NOMO-1 treated with dmso at 0.1 percent for 144 hours (cell line): ENCODE results near the gene PGBD1.

Experiments
- DNase-seq: peaks from one replicate; lab custom pipeline; 2025; ENCODE audit not compliant: unreplicated experiment; lab: John Stamatoyannopoulos, UW

PGBD1 gene, protein sequence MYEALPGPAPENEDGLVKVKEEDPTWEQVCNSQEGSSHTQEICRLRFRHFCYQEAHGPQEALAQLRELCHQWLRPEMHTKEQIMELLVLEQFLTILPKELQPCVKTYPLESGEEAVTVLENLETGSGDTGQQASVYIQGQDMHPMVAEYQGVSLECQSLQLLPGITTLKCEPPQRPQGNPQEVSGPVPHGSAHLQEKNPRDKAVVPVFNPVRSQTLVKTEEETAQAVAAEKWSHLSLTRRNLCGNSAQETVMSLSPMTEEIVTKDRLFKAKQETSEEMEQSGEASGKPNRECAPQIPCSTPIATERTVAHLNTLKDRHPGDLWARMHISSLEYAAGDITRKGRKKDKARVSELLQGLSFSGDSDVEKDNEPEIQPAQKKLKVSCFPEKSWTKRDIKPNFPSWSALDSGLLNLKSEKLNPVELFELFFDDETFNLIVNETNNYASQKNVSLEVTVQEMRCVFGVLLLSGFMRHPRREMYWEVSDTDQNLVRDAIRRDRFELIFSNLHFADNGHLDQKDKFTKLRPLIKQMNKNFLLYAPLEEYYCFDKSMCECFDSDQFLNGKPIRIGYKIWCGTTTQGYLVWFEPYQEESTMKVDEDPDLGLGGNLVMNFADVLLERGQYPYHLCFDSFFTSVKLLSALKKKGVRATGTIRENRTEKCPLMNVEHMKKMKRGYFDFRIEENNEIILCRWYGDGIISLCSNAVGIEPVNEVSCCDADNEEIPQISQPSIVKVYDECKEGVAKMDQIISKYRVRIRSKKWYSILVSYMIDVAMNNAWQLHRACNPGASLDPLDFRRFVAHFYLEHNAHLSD

DNA sequence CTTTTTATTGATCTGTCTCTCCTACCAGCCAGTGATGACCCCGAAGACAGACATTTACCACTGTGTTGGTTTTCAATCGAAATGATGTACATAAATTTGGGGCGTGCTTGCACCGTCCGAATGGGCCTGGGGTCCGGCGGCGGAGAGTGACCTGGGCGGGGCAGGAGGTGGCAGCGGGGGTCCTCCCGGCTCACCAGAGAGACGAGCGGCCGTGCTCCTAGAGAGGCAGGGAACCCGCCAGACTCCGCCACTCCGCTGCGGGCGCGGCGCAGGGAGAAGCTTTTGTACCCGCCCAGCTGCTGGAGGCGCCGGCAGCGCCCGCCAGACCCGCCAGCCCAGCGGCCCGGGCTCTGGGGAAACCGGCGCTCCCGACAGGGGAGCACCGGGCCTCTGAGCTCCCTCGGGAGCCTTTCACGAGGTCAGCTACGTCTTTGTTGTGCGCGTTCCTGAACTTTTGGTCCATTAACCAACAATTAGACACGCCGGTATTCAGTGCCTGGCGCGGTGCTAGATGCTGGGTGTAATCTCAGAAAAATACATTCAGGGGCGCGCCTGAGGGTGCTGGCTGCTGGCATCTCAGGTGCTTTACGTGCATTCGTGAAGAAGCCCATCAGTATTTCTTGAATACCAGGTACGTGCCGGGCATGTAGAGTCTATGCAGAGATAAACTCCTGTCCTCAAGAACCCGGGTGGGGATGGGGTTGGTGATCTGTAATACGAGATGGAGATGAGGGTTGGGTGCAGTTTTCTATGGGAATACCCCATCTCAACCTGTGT is at the start of gene PGBD1:
Gene PGBD1 (plus strand): TSS at position 285 of the 777 bp plus-strand sequence. CDS start 2,242 bp downstream, outside the sequence.
- DNase-seq = peak; percentile 46

DNA sequence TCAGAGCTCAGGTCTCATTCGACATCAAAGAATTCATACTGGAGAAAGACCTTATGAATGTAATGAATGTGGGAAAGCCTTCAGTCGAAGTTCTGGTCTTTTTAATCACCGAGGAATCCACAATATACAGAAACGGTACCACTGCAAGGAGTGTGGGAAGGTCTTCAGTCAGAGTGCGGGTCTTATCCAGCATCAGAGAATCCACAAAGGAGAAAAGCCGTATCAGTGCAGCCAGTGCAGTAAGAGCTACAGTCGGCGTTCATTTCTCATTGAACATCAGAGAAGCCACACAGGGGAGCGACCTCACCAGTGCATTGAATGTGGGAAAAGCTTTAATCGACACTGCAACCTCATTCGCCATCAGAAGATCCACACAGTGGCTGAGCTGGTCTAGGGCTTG is 48.6 kb upstream of the PGBD1 start:
- DNase-seq = no peak

DNA sequence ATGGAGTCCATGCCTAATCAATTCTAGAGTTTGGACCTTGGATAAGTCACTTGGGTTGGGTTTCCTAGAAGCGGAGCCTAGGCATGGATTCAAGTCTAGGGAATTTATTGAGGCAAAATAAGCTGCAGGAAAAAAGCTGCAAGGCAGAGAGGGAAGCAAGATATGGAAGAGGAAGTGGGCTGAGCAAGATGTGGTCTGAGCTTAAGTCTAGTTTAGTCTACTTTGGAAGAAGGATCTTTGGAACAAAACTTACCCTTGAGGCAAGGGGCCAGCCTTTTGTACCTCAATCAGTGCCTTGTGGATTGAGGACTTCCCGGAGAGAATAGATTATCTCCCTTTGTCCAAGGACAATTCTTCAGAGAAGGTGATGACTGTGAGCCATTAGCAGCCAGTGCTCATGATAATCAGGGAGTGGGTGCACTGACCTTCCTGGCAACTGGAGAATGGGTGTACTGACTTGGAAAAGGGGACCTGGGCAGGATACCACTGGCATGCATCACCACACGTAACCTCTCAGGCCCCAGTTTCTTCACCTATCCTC is 45.4 kb upstream of the PGBD1 start:
- peak; percentile 23 for DNase-seq

DNA sequence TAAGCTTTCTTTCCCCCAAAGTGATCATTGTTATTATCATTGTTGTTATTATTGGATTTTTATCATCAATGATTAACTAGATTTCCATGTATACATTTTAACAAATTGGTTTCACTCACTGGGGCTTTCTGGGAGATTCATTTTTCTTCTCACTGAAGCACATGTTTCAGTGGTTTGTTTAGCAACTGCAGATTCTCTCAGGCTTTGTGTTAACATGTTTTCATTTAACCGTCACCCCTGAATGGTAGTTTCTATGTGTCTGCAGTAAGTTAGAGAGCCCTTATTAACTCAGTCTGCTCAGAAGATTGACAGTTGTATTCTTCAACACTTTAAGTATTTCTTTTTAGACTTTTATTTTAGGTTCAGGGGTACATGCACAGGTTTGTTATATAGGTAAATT is 41.7 kb upstream of the PGBD1 start:
- DNase-seq = no peak

DNA sequence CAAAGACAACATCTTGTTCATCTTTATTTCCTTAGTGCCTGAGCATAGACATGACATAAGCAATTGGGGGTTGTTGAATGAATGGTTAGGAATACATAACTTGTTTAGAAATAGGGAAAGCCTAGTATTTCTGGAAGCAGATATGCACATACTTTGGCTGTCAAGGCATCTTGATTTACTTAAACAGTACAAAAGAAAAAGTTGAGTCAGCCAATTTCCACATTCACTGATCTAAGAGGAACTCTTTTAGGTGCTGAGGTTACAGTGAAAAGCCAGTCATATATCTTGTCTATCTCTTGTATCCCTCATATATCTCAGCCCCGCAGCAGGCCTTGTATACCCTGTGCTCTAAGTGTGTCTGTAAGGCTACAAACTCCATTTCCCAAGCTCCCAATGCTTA is 40.9 kb upstream of the PGBD1 start:
- no peak for DNase-seq

DNA sequence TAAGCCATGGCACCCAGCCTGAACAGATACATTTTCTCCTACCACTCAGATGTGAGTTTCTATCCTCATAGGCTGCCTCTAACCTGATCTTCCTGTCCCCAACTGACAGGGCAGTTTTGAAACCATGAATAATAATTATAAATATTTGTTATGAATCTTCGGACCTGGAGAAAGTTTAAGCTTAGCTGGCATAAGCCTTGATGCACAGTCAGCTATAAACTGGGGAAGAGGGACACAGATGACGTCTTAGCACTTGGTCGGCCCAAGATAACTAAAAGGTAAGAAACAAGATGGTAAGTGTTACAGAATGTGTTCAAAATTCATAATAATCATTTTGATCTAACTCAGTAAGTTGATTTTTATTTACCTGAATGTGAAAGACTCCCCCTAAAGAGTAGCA is 37.4 kb upstream of the PGBD1 start:
- DNase-seq = no peak

DNA sequence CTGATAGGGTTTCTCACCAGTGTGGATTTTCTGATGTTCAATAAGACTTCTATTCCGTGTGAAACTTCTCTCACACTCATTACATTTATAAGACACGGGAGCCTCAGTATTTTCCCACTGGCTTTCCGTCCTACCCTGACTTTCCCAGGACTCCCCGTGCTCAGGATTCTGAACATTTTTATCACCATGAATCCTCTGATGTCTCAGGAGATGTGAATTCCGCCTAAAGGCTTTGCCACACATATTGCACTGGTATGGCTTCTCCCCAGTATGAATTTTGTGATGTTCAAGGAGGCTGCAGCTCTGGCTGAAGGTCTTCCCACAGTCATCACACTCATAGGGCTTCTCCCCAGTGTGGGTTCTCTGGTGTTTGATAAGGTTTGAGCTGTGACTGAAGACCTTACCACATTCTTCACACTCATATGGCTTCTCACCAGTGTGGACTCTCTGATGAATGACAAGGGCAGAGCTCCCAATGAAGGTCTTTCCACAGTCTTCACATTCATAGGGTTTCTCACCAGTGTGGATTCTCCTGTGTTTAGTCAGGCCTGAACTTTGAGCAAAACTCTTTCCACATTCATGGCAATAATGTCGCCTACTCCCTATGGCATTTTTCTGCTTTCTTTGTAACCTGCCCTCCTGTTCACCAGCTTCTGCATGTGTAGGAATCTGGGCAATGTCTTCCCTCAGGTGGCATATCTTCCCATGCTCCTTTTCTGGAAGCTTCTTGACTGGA is 36.0 kb upstream of the PGBD1 start:
- no peak for DNase-seq

DNA sequence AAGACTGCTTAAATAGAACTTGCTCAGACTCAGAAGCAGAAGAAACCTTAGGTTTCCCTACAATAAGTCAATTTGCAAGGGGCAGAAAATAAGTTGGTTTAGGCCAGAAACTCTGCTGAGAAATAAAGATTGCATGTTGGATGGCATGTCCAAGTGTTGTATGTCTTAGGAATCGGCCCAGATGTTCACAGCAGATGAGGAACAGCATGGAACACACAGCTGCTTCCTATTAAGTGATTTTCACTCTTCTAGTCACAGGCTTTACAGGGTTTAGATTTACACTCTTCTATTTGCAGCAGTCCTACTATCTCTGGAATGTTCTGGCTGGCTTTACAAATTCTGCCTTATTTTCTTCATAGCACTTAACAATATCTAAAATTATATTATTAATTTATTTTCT is 32.5 kb upstream of the PGBD1 start:
- no peak for DNase-seq

DNA sequence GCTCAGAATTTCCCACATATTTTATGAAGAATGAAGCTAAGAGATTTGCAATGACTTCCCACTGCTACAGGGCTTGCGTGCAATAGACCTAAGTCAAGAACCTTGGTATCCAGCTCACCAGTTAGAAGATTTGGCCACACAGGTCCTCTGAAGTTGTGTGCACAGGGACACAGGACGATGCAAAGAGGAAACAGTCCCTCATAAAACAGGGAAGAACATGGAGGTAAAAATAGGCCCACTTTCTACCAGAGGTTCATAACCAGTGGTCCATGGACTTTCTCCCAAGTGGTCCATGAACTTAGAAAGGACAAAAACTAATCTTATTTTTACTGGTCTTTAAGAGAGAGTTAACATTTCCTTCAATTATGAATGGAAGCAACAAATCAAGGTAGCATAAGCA is 30.6 kb upstream of the PGBD1 start:
- DNase-seq = no peak

DNA sequence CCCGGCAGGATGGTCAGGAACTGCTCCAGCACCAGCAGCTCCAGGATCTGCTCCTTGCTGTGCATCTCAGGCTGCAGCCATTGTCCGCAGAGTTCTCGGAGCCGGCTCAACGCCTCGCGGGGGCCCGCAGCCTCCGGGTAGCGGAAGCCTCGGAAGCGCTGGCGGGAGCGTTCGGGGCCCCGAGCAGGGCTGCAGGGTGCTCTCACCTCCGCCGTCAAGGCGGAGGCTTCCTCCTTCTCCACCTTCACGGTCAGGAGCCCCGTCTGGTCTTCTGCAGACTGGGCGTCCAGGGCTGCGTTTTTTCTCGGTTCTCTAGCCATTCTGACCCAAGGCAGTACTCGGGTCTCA is 29.7 kb upstream of the PGBD1 start:
- DNase-seq = no peak

DNA sequence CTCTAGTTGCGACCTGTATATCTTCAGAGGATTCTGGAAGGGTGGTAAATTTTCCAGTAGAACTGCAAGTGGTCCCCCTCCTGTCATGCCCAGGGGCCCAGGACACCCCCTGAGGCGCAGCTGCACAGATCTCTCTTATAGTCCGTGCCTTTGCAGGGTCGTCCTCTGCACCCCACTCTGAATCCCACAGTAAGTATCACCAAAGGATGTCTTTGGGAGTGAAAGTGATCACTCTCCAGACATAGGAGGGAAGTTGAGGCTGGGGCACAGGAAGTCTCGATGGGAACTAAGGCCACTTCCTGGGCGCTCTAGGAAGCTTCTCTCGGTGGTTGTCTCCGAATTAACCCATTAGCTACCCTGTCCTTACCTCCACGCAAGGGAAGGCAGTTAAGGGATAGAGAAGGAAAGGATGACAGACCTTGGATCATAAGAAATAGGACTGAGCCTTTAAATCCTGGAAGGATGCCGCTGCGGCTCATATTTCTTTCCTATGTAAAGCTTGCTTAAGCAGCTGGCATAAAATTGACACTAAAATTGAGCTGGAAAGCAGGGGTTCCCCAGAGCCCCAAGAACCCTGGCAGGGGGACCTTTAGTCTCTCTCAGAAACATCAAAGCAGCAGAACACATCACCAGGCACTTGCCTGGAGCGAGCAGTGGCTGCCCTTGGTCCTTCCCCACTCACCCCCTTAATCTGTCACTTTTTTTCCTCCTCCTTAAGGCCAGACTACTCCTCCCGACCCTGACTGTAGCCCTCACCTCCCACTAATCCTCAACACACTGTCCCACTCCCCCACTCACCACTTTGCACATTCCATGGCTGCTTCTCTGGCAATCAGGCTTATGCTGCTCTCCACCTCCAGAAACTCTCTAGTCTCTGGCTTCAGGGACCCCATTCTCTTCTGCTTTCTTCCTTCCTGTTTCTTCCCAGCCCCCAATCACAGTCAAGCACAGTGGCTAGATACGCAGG is 29.1 kb upstream of the PGBD1 start, which contains the start of gene ZKSCAN4:
Gene ZKSCAN4 (minus strand): TSS at position 261 of the 967 bp plus-strand sequence. CDS start 289 bp downstream, outside the sequence.
- DNase-seq = peak; percentile 81

DNA sequence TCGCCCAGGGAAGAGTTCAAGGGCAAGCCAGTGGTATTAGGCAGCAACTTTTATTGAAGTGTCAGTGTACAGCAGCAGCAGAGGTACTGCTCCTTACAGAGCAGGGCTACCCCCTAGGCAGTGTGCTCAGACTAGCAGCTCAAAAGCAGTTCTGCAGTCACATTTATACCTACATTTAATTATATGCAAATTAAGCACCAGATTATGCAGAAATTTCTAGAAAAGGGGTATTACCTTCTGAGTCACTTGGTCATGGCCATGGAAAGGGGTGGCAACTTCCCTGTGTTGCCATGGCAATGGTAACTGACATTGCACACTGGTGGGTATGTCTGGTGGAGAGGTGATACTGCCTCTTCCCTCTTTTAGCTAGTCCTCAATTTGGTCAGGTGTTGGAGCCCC is 27.3 kb upstream of the PGBD1 start:
- DNase-seq = no peak

DNA sequence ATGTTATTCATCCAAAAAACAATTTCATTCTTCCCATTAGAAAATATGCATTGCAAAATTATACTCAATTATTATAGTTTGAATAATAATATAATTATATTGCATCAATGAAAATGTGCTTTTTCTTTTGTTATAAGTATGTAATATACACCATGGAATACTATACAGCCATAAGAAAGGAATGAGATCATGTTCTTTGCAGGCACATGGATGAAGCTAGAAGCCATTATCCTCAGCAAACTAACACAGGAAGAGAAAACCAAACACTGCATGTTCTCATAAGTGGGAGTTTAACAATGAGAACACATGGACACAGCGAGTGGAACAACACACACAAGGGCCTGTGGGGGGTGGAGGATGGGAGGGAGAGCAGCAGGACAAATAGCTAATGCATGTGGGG is 24.3 kb upstream of the PGBD1 start:
- DNase-seq = no peak

DNA sequence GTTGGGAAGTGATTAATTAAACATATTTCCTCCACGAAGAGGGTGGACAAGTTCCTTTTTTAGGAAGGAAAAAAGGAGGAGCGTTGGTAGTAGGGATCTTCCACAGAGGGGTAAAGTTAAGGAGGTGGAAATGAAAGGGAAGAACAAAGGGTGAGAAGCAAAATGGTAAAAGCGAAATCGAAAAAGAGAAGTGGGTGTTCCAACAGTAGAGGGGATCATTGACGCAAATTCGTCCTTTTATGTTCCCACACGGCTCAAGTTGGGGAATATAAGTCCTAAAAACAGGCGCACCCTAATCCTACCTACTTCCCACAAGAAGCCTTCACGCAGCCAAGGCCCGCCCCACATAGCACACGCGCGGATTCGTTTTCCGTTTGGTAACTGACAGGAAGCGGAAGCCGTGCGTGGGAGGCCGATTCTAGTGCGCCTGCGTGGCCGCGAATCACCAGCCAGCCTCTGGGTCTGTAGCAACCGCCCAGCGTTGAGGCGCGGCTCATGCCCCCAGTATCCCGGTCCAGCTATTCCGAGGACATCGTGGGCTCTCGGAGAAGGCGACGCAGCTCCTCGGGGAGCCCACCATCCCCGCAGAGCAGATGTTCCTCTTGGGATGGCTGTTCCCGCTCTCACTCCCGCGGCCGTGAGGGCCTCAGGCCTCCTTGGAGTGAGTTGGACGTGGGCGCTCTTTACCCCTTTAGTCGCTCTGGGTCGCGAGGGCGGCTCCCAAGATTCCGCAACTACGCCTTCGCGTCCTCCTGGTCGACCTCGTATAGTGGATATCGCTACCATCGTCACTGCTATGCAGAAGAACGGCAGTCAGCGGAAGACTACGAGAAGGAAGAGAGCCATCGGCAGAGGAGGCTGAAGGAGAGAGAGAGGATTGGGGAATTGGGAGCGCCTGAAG is 22.2 kb upstream of the PGBD1 start, which contains the start of gene NKAPL:
Gene NKAPL (plus strand): TSS at position 421 of the 901 bp plus-strand sequence. CDS start 75 bp downstream, at position 496.
- no peak for DNase-seq

DNA sequence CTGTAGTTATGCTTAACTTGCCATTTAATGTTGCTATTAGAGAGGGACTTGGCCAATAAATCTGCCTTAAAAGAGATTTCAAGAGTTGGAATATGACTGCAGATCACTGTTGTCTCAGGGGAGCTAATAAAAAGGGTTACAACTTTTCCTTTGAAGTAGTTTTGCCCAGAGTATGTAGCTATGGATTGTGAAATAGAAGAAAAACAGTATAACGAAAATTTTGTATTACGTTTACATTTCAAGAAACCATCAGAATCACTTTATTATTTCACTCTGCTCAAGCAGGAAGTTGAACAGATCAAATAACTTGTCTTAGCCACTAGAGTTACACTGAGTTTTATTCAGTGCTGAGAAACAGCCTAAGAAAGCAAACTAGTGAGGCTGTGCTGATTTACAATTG is 17.4 kb upstream of the PGBD1 start:
- DNase-seq = no peak

DNA sequence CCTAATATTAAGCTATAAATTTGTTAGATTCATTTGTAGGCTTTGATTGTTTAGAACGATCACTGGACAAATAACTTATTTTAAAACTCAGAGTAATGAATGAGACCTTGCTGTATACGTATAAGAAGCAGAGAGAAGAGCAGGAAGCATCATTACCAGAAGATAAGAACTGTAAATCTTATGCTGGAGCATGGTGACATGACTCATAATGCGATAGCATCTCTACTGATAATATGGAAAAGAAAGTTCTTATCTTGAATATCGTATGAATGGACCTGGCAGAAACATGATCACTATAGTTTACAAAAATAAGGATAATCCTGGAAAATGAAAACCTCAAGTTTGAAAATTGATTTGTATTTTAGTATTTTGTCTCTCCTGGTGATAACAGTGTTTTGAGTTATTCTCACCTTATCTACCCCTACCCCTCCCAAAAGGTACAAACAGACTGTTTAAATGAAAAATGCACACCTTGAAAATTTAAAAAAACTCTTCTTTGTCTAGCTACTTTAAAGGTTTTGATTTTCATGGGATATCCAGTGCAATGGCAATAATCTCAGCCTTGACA is 16.5 kb upstream of the PGBD1 start:
- DNase-seq = no peak

DNA sequence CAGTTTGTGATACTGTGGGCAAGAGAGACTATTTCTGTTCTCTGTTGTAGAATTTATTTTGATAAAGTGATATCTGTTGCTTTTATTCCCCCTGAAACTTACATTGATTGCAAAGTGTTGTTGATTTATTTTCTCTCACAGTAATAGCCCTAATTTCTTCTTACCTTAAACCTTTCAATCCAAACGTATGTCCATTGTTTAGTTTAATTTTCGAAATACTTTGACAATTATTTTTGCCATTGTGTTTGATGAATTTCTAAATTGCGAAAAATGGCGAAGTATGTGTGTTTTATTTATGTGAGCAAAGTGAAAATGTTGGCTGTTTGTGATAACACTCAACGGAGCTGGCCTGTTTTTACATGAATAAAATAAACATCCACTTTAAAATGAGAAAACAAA is 14.8 kb upstream of the PGBD1 start:
- no peak for DNase-seq
